Parathyroid adenoma (tissue), 2 donors: Measurements from ENCODE around the gene PLPP7.

Experiments
- H2AFZ ChIP-seq: fragments of 300-600 bp; sonication (generic); one replicate; pipeline ENCODE4 v1.7.0; 2017; ENCODE audit warnings: antibody characterized with exemption, mild to moderate bottlenecking
- H3K27ac ChIP-seq: fragments of 300-600 bp; sonication (generic); one replicate; pipeline ENCODE4 v1.7.0; 2017
- H3K27me3 ChIP-seq: fragments of 300-600 bp; sonication (generic); one replicate; pipeline ENCODE4 v1.7.0; 2017; ENCODE audit warnings: low read length; ENCODE audit not compliant: control insufficient read depth, insufficient read depth
- H3K36me3 ChIP-seq: fragments of 300-600 bp; sonication (generic); one replicate; pipeline ENCODE4 v1.7.0; 2017; ENCODE audit warnings: low read length; ENCODE audit not compliant: control insufficient read depth, insufficient read depth
- H3K4me1 ChIP-seq: fragments of 300-600 bp; sonication (generic); one replicate; pipeline ENCODE4 v1.7.0; 2017; ENCODE audit warnings: control low read depth
- H3K4me2 ChIP-seq: fragments of 300-600 bp; sonication (generic); one replicate; pipeline ENCODE4 v1.7.0; 2017; ENCODE audit warnings: low read length
- H3K4me3 ChIP-seq: fragments of 300-600 bp; sonication (generic); one replicate; pipeline ENCODE4 v1.7.0; 2017; ENCODE audit warnings: low read depth, low read length
- H3K79me2 ChIP-seq: fragments of 300-600 bp; sonication (generic); one replicate; pipeline ENCODE4 v1.7.0; 2017; ENCODE audit warnings: control low read depth
- H3K9ac ChIP-seq: fragments of 300-600 bp; sonication (generic); one replicate; pipeline ENCODE4 v1.7.0; 2017; ENCODE audit warnings: mild to moderate bottlenecking
- H3K9me3 ChIP-seq: fragments of 300-600 bp; sonication (generic); one replicate; pipeline ENCODE4 v1.7.0; 2017; ENCODE audit warnings: low read length; ENCODE audit not compliant: control insufficient read depth
- CTCF ChIP-seq: fragments of 300-600 bp; sonication (generic); IDR thresholded peaks from one replicate; pipeline ENCODE4 v1.7.0; 2017; ENCODE audit warnings: antibody characterized with exemption, mild to moderate bottlenecking
- donor health status: primary hyperparathyroidism.

The PLPP7 gene

GRCh38 chr9:131310833-131311554, 21.5 kb downstream of the PLPP7 start:
- Histone ChIP-seq H3K4me2 (peak overlapping the region; percentile 53), H3K36me3 (no peaks in the 10 kb centered on the region), H3K27me3 (no peaks in the 10 kb centered on the region), H3K4me3 (no peak overlapping the region), H3K79me2 (no peaks in the 10 kb centered on the region), H2AFZ (peak overlapping the region; percentile 50), H3K9me3 (no peaks in the 10 kb centered on the region), H3K4me1 (no peaks in the 10 kb centered on the region), H3K9ac (no peak overlapping the region), H3K27ac (no peak overlapping the region)
- no peak for TF ChIP-seq CTCF

GRCh38 chr9:131312246-131312645, 22.7 kb downstream of the PLPP7 start:
- Histone ChIP-seq H2AFZ (no peak overlapping the region), H3K4me2 (no peak overlapping the region), H3K79me2 (no peaks in the 10 kb centered on the region), H3K9ac (no peak overlapping the region), H3K27me3 (no peaks in the 10 kb centered on the region), H3K36me3 (no peaks in the 10 kb centered on the region), H3K27ac (no peak overlapping the region), H3K9me3 (no peaks in the 10 kb centered on the region), H3K4me1 (no peaks in the 10 kb centered on the region), H3K4me3 (no peak overlapping the region)
- no peak for TF ChIP-seq CTCF

- H3K27ac ChIP-seq, result no peak overlapping the region
- H3K79me2 ChIP-seq, result no peaks in the 10 kb centered on the region
- no peak overlapping the region for H3K4me3 ChIP-seq
- no peak overlapping the region for H3K4me2 ChIP-seq
- H3K4me1 ChIP-seq, result no peaks in the 10 kb centered on the region
- H2AFZ ChIP-seq, result no peak overlapping the region
- no peak overlapping the region for H3K9ac ChIP-seq
- no peaks in the 10 kb centered on the region for H3K36me3 ChIP-seq
- no peaks in the 10 kb centered on the region for H3K27me3 ChIP-seq
- TF ChIP-seq CTCF, result no peak
- no peaks in the 10 kb centered on the region for H3K9me3 ChIP-seq
These were observed 23.6 kb downstream of the PLPP7 start for GRCh38 chr9:131312822-131313770.

GRCh38 chr9:131318231-131319085, 28.9 kb downstream of the PLPP7 start:
- Histone ChIP-seq H3K36me3 (no peaks in the 10 kb centered on the region), H3K9ac (no peak overlapping the region), H3K4me3 (no peak overlapping the region), H3K27ac (no peak overlapping the region), H3K4me1 (no peaks in the 10 kb centered on the region), H2AFZ (no peak overlapping the region), H3K79me2 (no peaks in the 10 kb centered on the region), H3K9me3 (no peaks in the 10 kb centered on the region), H3K27me3 (no peaks in the 10 kb centered on the region), H3K4me2 (no peak overlapping the region)
- no peak for TF ChIP-seq CTCF
